CD14-positive monocyte (primary cell): ENCODE results near the gene PUM1. TPM values are rescaled to one million over a fixed set of nuclear protein-coding genes. Genes with fewer than 3 reads are reported as not detected.

Experiments used
- DNase-seq, 3 donors: peaks; one replicate each; pipeline ENCODE4 v3.0.0-alpha.2; 2011 to 2022
- H2AFZ ChIP-seq: 2 replicates; pipeline ENCODE4 v1.6.0; 2012; ENCODE audit warnings: mild to moderate bottlenecking, low read depth, low read length, inconsistent platforms; ENCODE audit not compliant: insufficient read depth, poor library complexity, severe bottlenecking
- H3K27ac ChIP-seq, 2 donors: 1 replicate in 1 of 2; 2 replicates in 1 of 2; pipeline ENCODE4 v1.5.1; 2012 to 2013; ENCODE audit warnings: low read length in 2 of 2, control low read depth in 1 of 2, inconsistent platforms in 1 of 2, low read depth in 1 of 2, mild to moderate bottlenecking in 1 of 2
- H3K27me3 ChIP-seq, 2 donors: one replicate each; pipeline versions ENCODE4 v1.6.0 to v1.6.1; 2011 to 2013; ENCODE audit warnings: low read length in 2 of 2; ENCODE audit not compliant: control insufficient read depth in 2 of 2, insufficient read depth in 2 of 2
- H3K36me3 ChIP-seq, 2 donors: replicated peaks in 1 of 2; 1 replicate in 1 of 2; 2 replicates in 1 of 2; pipeline versions ENCODE4 v1.5.1 to v1.6.1; 2012 to 2013; ENCODE audit warnings: low read length in 2 of 2, control low read depth in 1 of 2, inconsistent platforms in 1 of 2, mild to moderate bottlenecking in 1 of 2; ENCODE audit not compliant: insufficient read depth in 2 of 2, control insufficient read depth in 1 of 2
- H3K4me1 ChIP-seq, 2 donors: 1 replicate in 1 of 2; 2 replicates in 1 of 2; pipeline versions ENCODE4 v1.5.1 to v1.6.1; 2012 to 2013; ENCODE audit warnings: low read length in 2 of 2, control low read depth in 1 of 2, inconsistent platforms in 1 of 2, mild to moderate bottlenecking in 1 of 2, moderate library complexity in 1 of 2; ENCODE audit not compliant: insufficient read depth in 2 of 2, control insufficient read depth in 1 of 2
- H3K4me2 ChIP-seq: replicated peaks from 2 replicates; pipeline ENCODE3; 2012; ENCODE audit warnings: low read length, moderate library complexity, mild to moderate bottlenecking; ENCODE audit not compliant: poor library complexity, severe bottlenecking; ENCODE audit errors: extremely low read depth
- H3K4me3 ChIP-seq, 3 experiments: fragments of 200-600 bp in 1 of 3; sonication (generic) in 1 of 3; replicated peaks in 1 of 3; 1 replicate in 2 of 3; 2 replicates in 1 of 3; pipeline ENCODE4 v1.5.1; 2011 to 2013; ENCODE audit warnings: low read length in 3 of 3, mild to moderate bottlenecking in 3 of 3, control low read depth in 2 of 3, low read depth in 2 of 3, inconsistent platforms in 1 of 3, moderate library complexity in 1 of 3
- H3K79me2 ChIP-seq: 2 replicates; pipeline ENCODE4 v1.6.0; 2012; ENCODE audit warnings: mild to moderate bottlenecking, control low read depth, inconsistent platforms, low read length, moderate library complexity; ENCODE audit not compliant: insufficient read depth
- H3K9ac ChIP-seq: 2 replicates; pipeline ENCODE4 v1.6.0; 2017; ENCODE audit warnings: low read length, mild to moderate bottlenecking; ENCODE audit not compliant: insufficient read depth, poor library complexity, severe bottlenecking
- H3K9me3 ChIP-seq, 2 donors: replicated peaks in 1 of 2; 1 replicate in 1 of 2; 2 replicates in 1 of 2; pipeline versions ENCODE4 v1.5.1 to v1.6.1; 2012 to 2013; ENCODE audit warnings: low read length in 2 of 2, control low read depth in 1 of 2; ENCODE audit not compliant: control insufficient read depth in 1 of 2, insufficient read depth in 1 of 2
- H4K20me1 ChIP-seq: 2 replicates; pipeline ENCODE4 v1.6.0; 2012; ENCODE audit warnings: mild to moderate bottlenecking, low read length, control low read depth, moderate library complexity; ENCODE audit not compliant: insufficient read depth
- H3K27ac Mint-ChIP-seq, 7 donors: one replicate each; pipeline ENCODE4 v1.8.0; 2020; ENCODE audit warnings: mild to moderate bottlenecking in 7 of 7, mixed read lengths in 7 of 7, moderate library complexity in 6 of 7, inconsistent platforms in 2 of 7
- H3K27me3 Mint-ChIP-seq, 3 donors: one replicate each; pipeline ENCODE4 v1.8.0; 2021 to 2022; ENCODE audit warnings: low read depth in 3 of 3, mild to moderate bottlenecking in 3 of 3, mixed read lengths in 3 of 3, moderate library complexity in 3 of 3, inconsistent platforms in 1 of 3
- H3K36me3 Mint-ChIP-seq, 2 donors: one replicate each; pipeline ENCODE4 v1.8.0; 2020; ENCODE audit warnings: mixed read lengths in 2 of 2, inconsistent platforms in 1 of 2, mild to moderate bottlenecking in 1 of 2
- H3K4me1 Mint-ChIP-seq: one replicate; pipeline ENCODE4 v1.8.0; 2020; ENCODE audit warnings: mild to moderate bottlenecking, mixed read lengths
- H3K4me3 Mint-ChIP-seq, 2 donors: one replicate each; pipeline ENCODE4 v1.8.0; 2020; ENCODE audit warnings: mild to moderate bottlenecking in 2 of 2, mixed read lengths in 2 of 2, moderate library complexity in 1 of 2
- H3K9me3 Mint-ChIP-seq, 7 donors: one replicate each; pipeline ENCODE4 v1.8.0; 2020 to 2022; ENCODE audit warnings: mixed read lengths in 7 of 7, mild to moderate bottlenecking in 6 of 7, moderate library complexity in 6 of 7, inconsistent platforms in 2 of 7
- WGBS: methylation state at CpG from one replicate; pipeline ENCODE4 v1.1.5; 2013; ENCODE audit warnings: missing lambda C conversion rate; ENCODE audit not compliant: insufficient coverage; 5-methylcytosine and 5-hydroxymethylcytosine counted together
- intact Hi-C, 2 donors: fragments of 100-400 bp; cut with micrococcal nuclease; formaldehyde crosslinking; loops; one replicate each; pipeline versions ENCODE4 v1.15.0 to v1.15.1; 2023
- polyA plus RNA-seq, 3 donors: library from polyadenylated mRNA; depleted of rRNA in 1 of 3; unstranded in 2 of 3; stranded (reverse) in 1 of 3; fragments of 300-500 nt in 2 of 3; fragments of >200 nt in 1 of 3; fragmentation: Illumina TruSeq in 2 of 3; gene quantifications; 1 replicate in 2 of 3; 2 replicates in 1 of 3; pipeline ENCODE4 v1.2.3, GENCODE V29; 2012 to 2021
- TF ChIP-seq, protein P1 (sequence below): fragments of 200-600 bp; IDR thresholded peaks from one replicate; pipeline ENCODE4 v1.8.0; 2022; ENCODE audit warnings: antibody characterized with exemption, mild to moderate bottlenecking

The PUM1 gene
- polyA plus RNA-seq, 3 donors, result 55.0 to 86.1 (median 62.4) TPM

- Mint-ChIP-seq H3K9me3 (no peaks in the 10 kb centered on the region), H3K4me3 (no peak overlapping the region), H3K27ac (peak overlapping the region in 2 of 7 donors; percentile 12 to 30), H3K4me1 (peaks cover 24% of the 10 kb centered on the region), H3K27me3 (no peaks in the 10 kb centered on the region), H3K36me3 (peaks cover 37 to 65% of the 10 kb centered on the region in 2 donors)
- WGBS, result 100% methylated on average over 4 of the region's 4 CpGs
- no peak overlapping the region for H3K4me3 ChIP-seq
- intact Hi-C loops, result no loop called here
- no peak overlapping the region for H3K27ac ChIP-seq
- no peaks in the 10 kb centered on the region for H3K9me3 ChIP-seq
- H3K4me1 ChIP-seq, result peaks cover 6 to 10% of the 10 kb centered on the region in 2 donors
- no peaks in the 10 kb centered on the region for H3K27me3 ChIP-seq
- peaks cover 36 to 61% of the 10 kb centered on the region in 2 donors for H3K36me3 ChIP-seq
- no peak for DNase-seq
- H2AFZ ChIP-seq, result no peak overlapping the region
- H4K20me1 ChIP-seq, result peaks cover 99% of the 10 kb centered on the region
- peaks cover 100% of the 10 kb centered on the region for H3K79me2 ChIP-seq
- TF ChIP-seq, protein P1, sequence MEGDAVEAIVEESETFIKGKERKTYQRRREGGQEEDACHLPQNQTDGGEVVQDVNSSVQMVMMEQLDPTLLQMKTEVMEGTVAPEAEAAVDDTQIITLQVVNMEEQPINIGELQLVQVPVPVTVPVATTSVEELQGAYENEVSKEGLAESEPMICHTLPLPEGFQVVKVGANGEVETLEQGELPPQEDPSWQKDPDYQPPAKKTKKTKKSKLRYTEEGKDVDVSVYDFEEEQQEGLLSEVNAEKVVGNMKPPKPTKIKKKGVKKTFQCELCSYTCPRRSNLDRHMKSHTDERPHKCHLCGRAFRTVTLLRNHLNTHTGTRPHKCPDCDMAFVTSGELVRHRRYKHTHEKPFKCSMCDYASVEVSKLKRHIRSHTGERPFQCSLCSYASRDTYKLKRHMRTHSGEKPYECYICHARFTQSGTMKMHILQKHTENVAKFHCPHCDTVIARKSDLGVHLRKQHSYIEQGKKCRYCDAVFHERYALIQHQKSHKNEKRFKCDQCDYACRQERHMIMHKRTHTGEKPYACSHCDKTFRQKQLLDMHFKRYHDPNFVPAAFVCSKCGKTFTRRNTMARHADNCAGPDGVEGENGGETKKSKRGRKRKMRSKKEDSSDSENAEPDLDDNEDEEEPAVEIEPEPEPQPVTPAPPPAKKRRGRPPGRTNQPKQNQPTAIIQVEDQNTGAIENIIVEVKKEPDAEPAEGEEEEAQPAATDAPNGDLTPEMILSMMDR, result no peak
- no peak overlapping the region for H3K9ac ChIP-seq
- no peak overlapping the region for H3K4me2 ChIP-seq
These were observed 7.5 kb downstream of the PUM1 start for GRCh38 chr1:31058012-31058411.

- H3K36me3 Mint-ChIP-seq, result peaks cover 39 to 79% of the 10 kb centered on the region in 2 donors
- 100% methylated on average over 1 of the region's 1 CpG for WGBS
- Histone ChIP-seq H4K20me1 (peaks cover 100% of the 10 kb centered on the region), H3K27ac (peak overlapping the region in 1 of 2 donors; percentile 32), H3K27me3 (no peaks in the 10 kb centered on the region), H2AFZ (no peak overlapping the region), H3K4me2 (no peak overlapping the region), H3K4me3 (no peak overlapping the region), H3K9ac (no peak overlapping the region), H3K36me3 (peaks cover 36 to 61% of the 10 kb centered on the region in 2 donors), H3K9me3 (no peaks in the 10 kb centered on the region), H3K79me2 (peaks cover 100% of the 10 kb centered on the region), H3K4me1 (no peaks in the 10 kb centered on the region)
- no peaks in the 10 kb centered on the region for H3K9me3 Mint-ChIP-seq
- DNase-seq, result no peak
- H3K27me3 Mint-ChIP-seq, result no peaks in the 10 kb centered on the region
- TF ChIP-seq, protein P1, result no peak
- intact Hi-C loops, result no loop called here
- peak overlapping the region in 1 of 2 donors; percentile 45 for H3K4me3 Mint-ChIP-seq
- peak overlapping the region in 2 of 7 donors; percentile 13 to 39 for H3K27ac Mint-ChIP-seq
- peaks cover 12% of the 10 kb centered on the region for H3K4me1 Mint-ChIP-seq
These were observed 9.6 kb downstream of the PUM1 start for GRCh38 chr1:31055953-31056352.
